ENCODE results near the gene ARHGAP42.

The ARHGAP42 gene

DNA sequence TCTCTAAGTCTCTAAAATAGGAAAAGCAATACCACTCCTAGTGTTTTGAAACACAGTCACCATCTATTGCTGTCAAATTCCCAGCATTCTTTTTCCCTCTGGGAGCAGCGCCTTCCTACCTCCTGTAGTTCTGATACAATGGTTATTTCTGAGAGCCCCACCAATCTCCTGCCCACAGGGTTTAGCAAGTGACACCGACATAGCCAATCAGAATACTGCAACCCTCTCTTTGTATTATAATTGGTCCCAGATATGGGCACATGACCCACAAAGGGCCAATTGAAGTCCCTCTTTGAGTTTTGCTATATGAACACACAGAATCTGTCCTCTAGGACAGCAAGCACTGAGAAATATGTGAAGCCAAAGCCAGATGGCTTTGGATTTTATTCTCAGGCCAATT, 16.9 kb upstream of the ARHGAP42 start:
- no peak for TF ChIP-seq TAF1 (IDR thresholded peaks at IDR 0.05; ENCODE audit: borderline replicate concordance, low read depth, low read length)
- no peak for TF ChIP-seq POLR2AphosphoS5 (IDR thresholded peaks at IDR 0.05; ENCODE audit: low read depth, low read length)
- TF ChIP-seq POLR2A (IDR thresholded peaks at IDR 0.05; ENCODE audit: low read depth, low read length): no peak
- DNase-seq (ENCODE audit: insufficient read length): no peak
- FAIRE-seq: no peak

DNA sequence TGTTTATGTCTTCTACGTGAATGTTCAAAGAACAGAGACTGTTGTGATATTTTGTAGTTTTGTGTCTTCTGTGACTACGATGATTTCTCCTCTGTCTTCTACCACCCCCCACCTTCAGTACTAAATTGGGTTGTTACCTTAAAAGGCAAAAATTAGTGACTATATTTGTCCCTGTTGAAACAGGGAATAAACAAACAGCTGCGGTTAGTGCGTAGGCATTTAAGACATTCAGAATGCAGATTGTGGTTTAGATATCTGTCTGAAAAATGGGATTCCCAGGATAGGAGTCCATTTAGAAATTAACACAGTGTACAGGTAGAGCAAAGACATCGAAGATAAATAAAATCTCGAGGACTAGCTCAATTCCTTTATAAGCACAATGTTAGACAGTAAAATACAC, 15.6 kb upstream of the ARHGAP42 start:
- TF ChIP-seq POLR2AphosphoS5 (IDR thresholded peaks at IDR 0.05; ENCODE audit: low read depth, low read length): no peak
- no peak for TF ChIP-seq POLR2A (IDR thresholded peaks at IDR 0.05; ENCODE audit: low read depth, low read length)
- TF ChIP-seq TAF1 (IDR thresholded peaks at IDR 0.05; ENCODE audit: borderline replicate concordance, low read depth, low read length): no peak
- FAIRE-seq: no peak

DNA sequence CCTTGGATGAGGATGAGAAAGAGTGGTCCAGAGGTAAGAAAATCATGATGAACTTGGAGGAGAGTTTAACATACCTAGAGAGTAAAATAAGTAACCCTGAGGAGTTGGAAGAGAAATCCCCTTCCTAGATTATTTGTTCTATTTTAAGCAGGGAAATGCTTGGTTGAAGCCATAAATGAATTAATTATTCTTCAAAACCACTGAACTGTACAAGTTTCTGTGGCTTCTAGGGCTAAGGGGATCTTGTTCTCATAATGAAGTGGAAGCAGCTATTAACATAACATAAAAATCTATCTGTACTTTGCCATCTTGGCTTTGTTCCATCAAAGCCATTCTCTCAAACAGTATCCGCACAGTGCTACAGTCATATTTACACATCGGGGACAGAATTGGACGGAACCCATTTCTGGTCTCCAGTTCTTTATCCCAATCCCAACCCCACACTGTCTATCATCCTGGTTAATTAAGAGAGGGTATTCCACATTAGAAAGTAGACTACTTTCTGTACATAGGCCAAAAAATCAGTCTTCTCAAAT, 14.5 kb upstream of the ARHGAP42 start:
- no peak for TF ChIP-seq TAF1 (IDR thresholded peaks at IDR 0.05; ENCODE audit: borderline replicate concordance, low read depth, low read length)
- DNase-seq (ENCODE audit: insufficient read length): no peak
- no peak for FAIRE-seq

More for the DNA sequence above, 15.6 kb upstream of the ARHGAP42 start:
- no peak for DNase-seq (ENCODE audit: insufficient read length)

DNA sequence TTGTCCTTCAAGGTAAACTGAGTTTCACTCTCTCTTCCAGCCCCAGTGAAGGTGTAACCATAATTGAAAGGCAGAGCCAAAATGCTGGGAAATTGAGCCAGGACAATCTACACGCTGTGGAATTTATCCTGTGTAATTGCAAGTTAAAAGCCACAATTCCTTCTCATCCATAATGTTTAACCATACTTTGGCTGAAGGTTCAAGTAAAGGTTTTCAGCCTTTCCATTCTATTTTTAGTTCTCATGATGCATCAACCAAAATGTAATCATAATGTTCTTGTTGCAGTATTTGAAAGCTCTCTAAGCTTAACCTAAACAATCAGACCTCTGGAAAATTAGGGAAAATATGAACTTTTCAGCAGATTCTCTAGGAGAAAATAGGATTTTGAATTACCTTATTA, 14.0 kb upstream of the ARHGAP42 start:
- TF ChIP-seq TAF1 (IDR thresholded peaks at IDR 0.05; ENCODE audit: borderline replicate concordance, low read depth, low read length): no peak
- no peak for TF ChIP-seq POLR2AphosphoS5 (IDR thresholded peaks at IDR 0.05; ENCODE audit: low read depth, low read length)
- no peak for TF ChIP-seq POLR2A (IDR thresholded peaks at IDR 0.05; ENCODE audit: low read depth, low read length)
- FAIRE-seq: no peak
- no peak for DNase-seq (ENCODE audit: insufficient read length)

DNA sequence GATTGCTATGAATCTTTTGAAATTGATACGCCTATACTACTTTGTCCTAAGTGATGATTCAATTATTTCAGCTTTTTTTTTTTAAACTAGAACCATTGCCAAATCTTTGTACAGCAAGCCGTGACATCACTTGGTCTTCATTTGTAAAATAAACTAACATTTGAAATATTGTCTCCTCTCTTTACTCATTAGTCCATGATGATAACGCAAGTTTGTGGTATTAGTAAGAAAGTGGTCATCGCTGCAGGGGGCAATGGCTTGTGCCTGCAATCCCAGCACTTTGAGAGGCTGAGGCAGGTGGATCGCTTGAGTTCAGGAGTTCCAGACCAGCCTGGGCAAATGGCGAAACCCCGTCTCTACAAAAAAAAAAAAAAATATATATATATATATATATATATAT, 12.9 kb upstream of the ARHGAP42 start:
- FAIRE-seq: peak; percentile 44
- DNase-seq (ENCODE audit: insufficient read length): no peak
- TF ChIP-seq TAF1 (IDR thresholded peaks at IDR 0.05; ENCODE audit: borderline replicate concordance, low read depth, low read length): no peak
- no peak for TF ChIP-seq POLR2AphosphoS5 (IDR thresholded peaks at IDR 0.05; ENCODE audit: low read depth, low read length)
- no peak for TF ChIP-seq POLR2A (IDR thresholded peaks at IDR 0.05; ENCODE audit: low read depth, low read length)

DNA sequence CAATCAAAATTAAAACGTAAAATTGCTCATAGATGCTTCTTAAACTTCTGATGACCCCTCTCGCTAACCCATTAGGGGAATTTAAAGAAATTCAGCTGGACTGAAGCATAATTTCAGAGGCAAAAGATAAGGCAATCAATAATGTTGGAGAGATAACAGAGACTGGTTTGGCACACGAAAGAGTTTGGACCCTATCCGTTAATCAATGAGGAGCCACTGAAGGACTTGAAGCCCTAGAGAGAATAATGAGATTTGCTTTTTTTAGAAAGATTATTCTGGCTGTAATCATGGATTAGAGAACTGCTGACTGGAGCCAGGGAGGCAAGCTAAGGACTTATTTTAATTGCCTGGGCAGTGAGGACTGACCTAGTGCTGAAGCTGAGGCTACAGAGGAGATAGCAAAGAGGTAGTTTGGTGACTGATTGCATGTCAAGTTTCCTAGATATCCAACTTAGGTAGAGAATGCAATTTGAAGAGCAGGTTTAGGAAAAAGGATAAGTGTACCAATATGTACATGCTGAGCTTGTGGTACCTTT, 11.9 kb upstream of the ARHGAP42 start:
- TF ChIP-seq TAF1 (IDR thresholded peaks at IDR 0.05; ENCODE audit: borderline replicate concordance, low read depth, low read length) (no peak), POLR2A (IDR thresholded peaks at IDR 0.05; ENCODE audit: low read depth, low read length) (no peak), POLR2AphosphoS5 (IDR thresholded peaks at IDR 0.05; ENCODE audit: low read depth, low read length) (no peak)
- FAIRE-seq (no peak), DNase-seq (ENCODE audit: insufficient read length) (no peak)

DNA sequence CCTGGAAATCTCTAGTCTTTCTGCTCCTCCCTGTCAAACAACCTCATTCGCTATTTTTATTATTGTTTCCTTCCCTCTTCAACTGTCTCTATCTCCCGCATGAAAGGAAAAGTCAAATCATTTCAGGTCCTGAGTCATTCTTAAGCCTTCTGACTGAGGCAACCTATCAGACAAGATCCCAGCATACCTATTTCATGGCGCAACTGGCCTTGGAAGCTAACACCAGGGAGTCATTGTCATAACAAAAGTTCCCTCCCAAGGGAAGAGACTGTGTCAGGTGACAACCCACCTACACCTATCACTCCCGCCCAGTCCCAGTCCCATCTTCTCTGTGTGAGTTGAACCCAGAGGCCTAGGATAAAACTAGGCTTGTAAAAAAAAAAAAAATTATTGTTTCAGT, 10.2 kb upstream of the ARHGAP42 start:
- FAIRE-seq: no peak
- no peak for DNase-seq (ENCODE audit: insufficient read length)
- TF ChIP-seq POLR2AphosphoS5 (IDR thresholded peaks at IDR 0.05; ENCODE audit: low read depth, low read length) (no peak), TAF1 (IDR thresholded peaks at IDR 0.05; ENCODE audit: borderline replicate concordance, low read depth, low read length) (no peak), POLR2A (IDR thresholded peaks at IDR 0.05; ENCODE audit: low read depth, low read length) (no peak)

DNA sequence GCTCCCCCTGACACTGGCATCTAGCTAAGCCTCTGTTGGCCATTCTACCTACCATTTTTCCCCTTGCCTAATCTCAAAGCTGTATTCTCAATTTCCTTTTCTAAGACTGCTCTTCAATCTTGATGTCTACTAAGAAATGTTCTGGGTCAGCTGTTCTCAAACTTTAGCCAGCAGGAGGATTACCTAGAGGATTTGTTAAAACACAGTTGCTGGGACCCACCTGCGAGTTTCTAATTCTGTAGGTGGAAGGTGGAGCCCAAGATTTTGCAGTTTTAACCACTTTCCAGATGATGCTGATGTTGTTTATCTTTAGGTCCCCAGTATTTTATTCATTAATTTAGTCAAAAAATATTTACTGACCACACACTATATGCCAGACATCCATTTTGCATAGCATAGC, 9.3 kb upstream of the ARHGAP42 start:
- FAIRE-seq: no peak
- no peak for DNase-seq (ENCODE audit: insufficient read length)
- TF ChIP-seq TAF1 (IDR thresholded peaks at IDR 0.05; ENCODE audit: borderline replicate concordance, low read depth, low read length) (no peak), POLR2A (IDR thresholded peaks at IDR 0.05; ENCODE audit: low read depth, low read length) (no peak)

DNA sequence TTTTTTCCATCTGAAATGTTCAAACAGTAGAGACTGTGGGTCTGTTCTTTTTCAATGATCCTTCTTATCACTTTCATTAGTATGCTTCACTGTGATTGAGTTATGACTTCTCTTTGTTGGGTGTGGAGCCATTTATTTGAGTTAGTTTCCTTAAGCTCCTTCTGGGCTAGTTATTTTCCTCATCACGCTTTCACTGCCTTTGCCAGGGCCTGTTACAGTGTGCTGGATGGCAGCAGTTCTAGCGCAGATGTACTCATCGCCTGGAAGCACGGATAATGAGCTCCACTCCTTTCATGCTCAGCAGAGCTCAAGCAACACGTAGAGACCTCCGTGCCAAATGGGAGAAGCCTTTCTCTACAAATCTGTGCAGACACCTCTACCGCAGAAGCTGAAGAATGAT, 7.0 kb upstream of the ARHGAP42 start:
- FAIRE-seq (peak; percentile 33), DNase-seq (ENCODE audit: insufficient read length) (no peak)
- TF ChIP-seq TAF1 (IDR thresholded peaks at IDR 0.05; ENCODE audit: borderline replicate concordance, low read depth, low read length): no peak
- TF ChIP-seq POLR2AphosphoS5 (IDR thresholded peaks at IDR 0.05; ENCODE audit: low read depth, low read length): no peak
- TF ChIP-seq POLR2A (IDR thresholded peaks at IDR 0.05; ENCODE audit: low read depth, low read length): no peak

DNA sequence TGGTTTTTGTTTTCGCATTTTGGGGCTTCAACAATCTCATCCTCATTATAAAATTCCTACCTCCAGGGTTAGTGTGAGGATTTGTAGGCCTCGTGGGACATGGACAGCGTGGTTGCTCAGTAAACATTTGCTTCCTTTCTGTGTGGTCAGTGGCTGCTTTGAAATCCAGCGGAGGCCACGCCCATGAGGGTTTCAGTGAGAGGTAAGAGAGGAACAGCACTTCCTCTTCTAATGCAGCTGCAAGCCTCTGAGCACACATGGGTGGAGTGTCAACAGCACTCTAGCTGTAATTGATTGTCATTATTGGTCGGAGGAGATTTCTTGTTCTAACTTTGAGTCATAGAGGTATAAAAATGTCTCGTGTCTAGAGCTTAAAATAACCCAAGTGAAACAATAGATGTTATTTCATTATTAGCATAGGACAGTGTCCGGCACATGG, 6.0 kb upstream of the ARHGAP42 start:
- peak; percentile 63 for DNase-seq (ENCODE audit: insufficient read length)
- FAIRE-seq: peak; percentile 99
- TF ChIP-seq POLR2A (IDR thresholded peaks at IDR 0.05; ENCODE audit: low read depth, low read length) (no peak), TAF1 (IDR thresholded peaks at IDR 0.05; ENCODE audit: borderline replicate concordance, low read depth, low read length) (no peak), POLR2AphosphoS5 (IDR thresholded peaks at IDR 0.05; ENCODE audit: low read depth, low read length) (no peak)

DNA sequence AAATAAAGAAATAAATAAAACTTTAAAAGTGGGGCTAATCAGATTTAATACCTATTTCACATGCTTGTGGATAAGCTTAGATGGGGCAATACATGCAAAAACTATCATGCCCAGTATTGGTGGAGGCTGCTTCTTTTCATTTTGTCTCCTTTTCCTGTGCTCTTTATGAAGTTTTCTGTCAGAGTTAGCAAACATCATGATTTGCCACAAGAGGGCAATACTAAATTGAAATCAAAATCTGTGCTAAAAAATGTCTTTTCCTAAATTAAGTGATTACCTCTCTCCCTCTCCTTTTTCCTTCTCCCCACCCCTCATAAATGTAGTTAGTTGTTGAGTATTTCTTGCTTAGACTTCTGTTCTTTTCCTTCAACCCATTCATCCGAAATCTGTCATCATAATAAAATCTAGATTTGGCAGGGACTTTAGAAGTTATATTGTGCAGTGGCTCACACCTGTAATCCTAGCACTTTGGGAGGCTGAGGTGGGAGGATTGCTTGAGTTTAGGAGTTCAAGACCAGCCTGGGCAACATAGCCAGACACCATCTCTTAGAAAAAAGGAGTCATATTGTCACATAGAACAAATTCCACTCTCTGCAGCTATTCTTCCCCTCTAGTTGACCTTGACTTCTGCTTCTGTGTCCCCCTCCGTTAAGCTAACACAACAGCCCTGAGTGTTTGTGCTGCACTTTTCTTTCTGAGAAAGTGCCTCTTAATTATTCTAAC, 4.7 kb upstream of the ARHGAP42 start:
- TF ChIP-seq POLR2A (IDR thresholded peaks at IDR 0.05; ENCODE audit: low read depth, low read length) (no peak), TAF1 (IDR thresholded peaks at IDR 0.05; ENCODE audit: borderline replicate concordance, low read depth, low read length) (no peak), POLR2AphosphoS5 (IDR thresholded peaks at IDR 0.05; ENCODE audit: low read depth, low read length) (no peak)
- FAIRE-seq (peak; percentile 66), DNase-seq (ENCODE audit: insufficient read length) (no peak)

DNA sequence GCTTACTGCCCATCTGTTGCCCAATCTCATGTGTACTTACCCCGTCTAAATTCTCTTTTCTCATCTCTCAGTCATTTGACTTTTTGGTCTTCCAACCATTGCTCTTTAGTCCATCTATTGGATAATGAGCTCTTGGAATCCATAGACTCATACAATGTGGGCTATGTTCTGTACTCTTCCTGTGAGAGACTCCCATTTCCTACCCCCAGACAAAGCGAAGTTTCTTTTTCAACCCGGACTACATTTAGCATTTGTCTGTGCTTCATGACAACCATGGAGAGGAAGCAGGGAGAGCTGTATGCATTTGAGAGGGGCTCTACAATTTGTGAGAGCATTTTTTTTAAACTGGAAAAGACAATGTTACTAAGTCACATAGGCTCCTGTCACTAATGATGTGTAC, 4.0 kb upstream of the ARHGAP42 start:
- FAIRE-seq (no peak), DNase-seq (ENCODE audit: insufficient read length) (no peak)
- TF ChIP-seq POLR2AphosphoS5 (IDR thresholded peaks at IDR 0.05; ENCODE audit: low read depth, low read length) (no peak), POLR2A (IDR thresholded peaks at IDR 0.05; ENCODE audit: low read depth, low read length) (no peak), TAF1 (IDR thresholded peaks at IDR 0.05; ENCODE audit: borderline replicate concordance, low read depth, low read length) (no peak)

Data from GM12892 (cell line).